C4-2B (cell line): ENCODE data around the gene POLL.

Experiments
- ZFX ChIP-seq: fragments of 450-650 bp; IDR thresholded peaks from 2 replicates; pipeline ENCODE4 v1.6.1; 2017
- TF ChIP-seq, protein P1 (sequence below): fragments of 450-650 bp; conservative IDR thresholded peaks from 2 replicates; pipeline ENCODE4 v1.5.1; 2017; ENCODE audit warnings: mild to moderate bottlenecking

DNA sequence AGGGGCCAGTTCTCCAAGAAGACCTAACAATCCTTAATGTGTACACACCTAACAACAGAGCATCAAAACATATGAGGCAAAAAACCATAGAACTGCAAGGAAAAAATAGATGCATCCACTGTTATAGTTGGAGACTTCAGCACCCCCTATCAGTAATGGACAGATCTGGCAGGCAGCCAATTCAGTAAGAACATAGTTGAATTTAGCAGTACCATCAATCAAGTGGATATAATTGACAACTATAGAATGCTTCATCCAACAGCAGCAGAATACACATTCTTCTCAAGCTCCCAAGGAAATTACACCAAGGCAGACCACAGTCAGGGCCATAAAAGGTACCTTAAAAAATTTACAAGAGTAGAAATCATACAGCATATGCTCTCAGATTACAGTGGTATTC is 42.2 kb downstream of the POLL start:
- TF ChIP-seq, protein P1, sequence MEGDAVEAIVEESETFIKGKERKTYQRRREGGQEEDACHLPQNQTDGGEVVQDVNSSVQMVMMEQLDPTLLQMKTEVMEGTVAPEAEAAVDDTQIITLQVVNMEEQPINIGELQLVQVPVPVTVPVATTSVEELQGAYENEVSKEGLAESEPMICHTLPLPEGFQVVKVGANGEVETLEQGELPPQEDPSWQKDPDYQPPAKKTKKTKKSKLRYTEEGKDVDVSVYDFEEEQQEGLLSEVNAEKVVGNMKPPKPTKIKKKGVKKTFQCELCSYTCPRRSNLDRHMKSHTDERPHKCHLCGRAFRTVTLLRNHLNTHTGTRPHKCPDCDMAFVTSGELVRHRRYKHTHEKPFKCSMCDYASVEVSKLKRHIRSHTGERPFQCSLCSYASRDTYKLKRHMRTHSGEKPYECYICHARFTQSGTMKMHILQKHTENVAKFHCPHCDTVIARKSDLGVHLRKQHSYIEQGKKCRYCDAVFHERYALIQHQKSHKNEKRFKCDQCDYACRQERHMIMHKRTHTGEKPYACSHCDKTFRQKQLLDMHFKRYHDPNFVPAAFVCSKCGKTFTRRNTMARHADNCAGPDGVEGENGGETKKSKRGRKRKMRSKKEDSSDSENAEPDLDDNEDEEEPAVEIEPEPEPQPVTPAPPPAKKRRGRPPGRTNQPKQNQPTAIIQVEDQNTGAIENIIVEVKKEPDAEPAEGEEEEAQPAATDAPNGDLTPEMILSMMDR = no peak
- no peak for TF ChIP-seq ZFX
